Measurements from ENCODE around the gene MRAP2. TPM values are rescaled to one million over a fixed set of nuclear protein-coding genes. Genes with fewer than 3 reads are reported as not detected.

The MRAP2 gene
- total RNA-seq, 3 donors from 2014 or later = 0.16 to 9.4 (median 0.33) TPM

Other genes starting within 250 kb of the MRAP2 start
- gene RIPPLY2, start 180.4 kb upstream of the MRAP2 start, total RNA-seq = not detected
- gene CYB5R4, start 174.1 kb upstream of the MRAP2 start, total RNA-seq = 10 to 100 TPM in 1 of 3 donors, 1 to 10 TPM in 2; 7.2 to 11.1 (median 7.8) TPM
- gene CEP162, start 193.9 kb downstream of the MRAP2 start, total RNA-seq = 10 to 100 TPM; 10.9 to 20.1 (median 18.7) TPM

All from breast epithelium (tissue), 3 donors.